Heart left ventricle (tissue), 13 donors: Measurements from ENCODE around the gene NOXA1.

ENCODE experiments used
- CTCF ChIP-seq, 12 donors: fragments of 200-600 bp; sonication (generic) in 4 of 12; IDR thresholded peaks; one replicate each; pipeline versions ENCODE4 v1.5.0 to v1.8.0; 2018 to 2022; ENCODE audit warnings: antibody characterized with exemption in 12 of 12, mild to moderate bottlenecking in 5 of 12
- POLR2A ChIP-seq, 2 donors: fragments of 450-650 bp; IDR thresholded peaks; one replicate each; pipeline ENCODE4 v1.6.1; 2017; ENCODE audit warnings: antibody characterized with exemption in 2 of 2, mild to moderate bottlenecking in 2 of 2, moderate library complexity in 2 of 2
- donor health status: ischemic (EF 13 %, LVEDD 7.1; RV severe dilation, severe dysfunction).
- donor health status: DM: no; HTN: yes; CAD: no.
- donor health status: DM: no; HTN: no; CAD: no.
- donor health status: ischemic (EF 25% LVEDD 6.9; RV normal size, moderate dysfunction).
- donor health status: ischemic (EF 25% LVEDD 5.7; RV mildly dilated, moderate dysfunction).
- donor health status: ischemic (EF 35%, LVEDD 5.7; RV mildly dilated, moderate dysfunction).
- donor health status: nonischemic (EF 11% LVEDD 7.7; RV severe dilation, severe dysfunction).
- donor health status: DM: yes; HTN: yes; CAD: no.
- donor health status: PGD.
- donor health status: ischemic (EF 29% LVEDD 5.4; RV normal size, mild dysfunction).
- donor health status: nonischemic (EF 23%, LVEDD 6.1; RV moderate dilation, normal function).

- TF ChIP-seq CTCF (IDR thresholded peaks at IDR 0.05) (no peak), POLR2A (IDR thresholded peaks at IDR 0.05) (no peak)
Observed at GRCh38 chr9:137448602-137448962, 25.4 kb downstream of the NOXA1 start.
